Embryonic facial prominence (tissue), 1 donor: ENCODE results near the gene ARHGEF17.

Experiments
- DNase-seq: peaks from one replicate; pipeline ENCODE4 v3.0.0-alpha.2; 2016; ENCODE audit errors: extremely low spot score

Gene ARHGEF17

DNA sequence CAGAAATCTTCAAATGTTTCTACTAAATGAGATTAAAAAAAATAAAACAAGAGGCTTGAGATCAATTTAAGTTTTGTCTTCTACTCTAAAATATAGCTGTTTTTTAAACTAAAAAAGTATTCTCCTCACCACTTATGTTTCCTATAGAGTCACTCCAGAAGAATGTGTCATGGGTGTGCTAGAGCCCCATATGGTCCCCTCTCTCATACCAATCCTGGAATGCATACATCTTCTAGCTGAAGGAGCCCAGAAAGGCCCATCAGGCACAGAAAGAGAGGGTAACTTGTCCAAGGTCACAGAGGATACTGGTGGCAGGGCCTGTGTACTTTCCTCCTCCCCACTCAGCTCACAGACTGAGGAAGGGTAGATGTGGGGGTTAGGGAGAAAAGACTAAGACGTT, 102.6 kb downstream of the ARHGEF17 start:
- no peak for DNase-seq

DNA sequence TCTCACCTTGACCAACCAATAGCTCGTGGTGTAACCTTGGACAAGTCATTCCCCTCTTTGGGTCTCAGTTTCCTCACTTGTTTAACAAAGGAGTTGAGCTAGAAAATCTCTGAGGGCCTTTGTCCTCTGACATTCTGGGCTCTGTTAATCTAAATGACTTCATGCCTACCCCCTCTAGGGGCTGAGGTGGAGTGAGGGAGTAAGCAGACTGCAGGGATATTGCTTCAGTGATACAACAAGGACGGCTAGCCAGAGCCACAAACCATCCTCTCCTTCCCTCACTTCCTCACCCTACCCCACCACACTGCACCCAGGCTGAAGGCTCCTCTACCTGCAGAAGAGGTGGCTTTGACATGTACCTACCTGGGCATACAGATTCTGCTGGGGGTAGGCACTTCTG, 103.0 kb downstream of the ARHGEF17 start:
- DNase-seq = no peak

DNA sequence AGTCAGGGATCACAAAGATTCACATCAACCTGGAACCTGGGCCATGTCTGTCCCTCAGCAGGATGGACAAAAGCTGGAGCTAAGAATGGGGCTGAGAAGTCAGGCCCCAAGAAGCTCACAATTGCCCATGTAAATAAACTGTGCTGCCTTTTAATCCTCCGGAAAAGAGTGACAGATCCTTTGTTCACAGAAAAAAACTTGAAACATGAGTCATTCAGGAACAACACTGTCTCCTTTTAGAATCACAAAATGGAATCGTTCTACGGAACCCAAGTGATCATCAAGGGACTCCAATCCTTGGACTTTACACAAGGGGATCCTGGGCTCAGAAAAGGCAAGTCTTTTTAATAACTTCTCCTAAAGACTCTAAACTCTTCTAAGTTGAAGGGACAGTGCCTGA, 104.2 kb downstream of the ARHGEF17 start:
- no peak for DNase-seq

DNA sequence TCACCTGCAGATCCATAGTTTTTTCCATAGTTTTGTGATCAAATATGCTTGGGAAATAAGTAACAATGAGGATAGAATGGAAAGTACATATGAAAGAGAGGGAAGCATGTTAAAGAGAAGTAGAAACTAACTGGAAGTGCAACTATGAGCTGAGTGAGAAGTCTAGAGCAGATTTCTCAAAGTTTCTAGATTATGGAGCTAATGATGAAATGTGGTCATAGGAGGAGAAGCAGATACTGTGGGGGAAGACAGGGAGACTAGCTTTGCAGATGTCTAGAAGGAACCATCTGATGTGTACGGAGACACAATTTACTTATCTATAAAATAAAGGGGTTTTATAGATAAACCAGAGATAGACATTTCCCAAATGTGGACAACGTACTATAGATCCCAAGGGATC, 105.2 kb downstream of the ARHGEF17 start:
- DNase-seq = no peak

DNA sequence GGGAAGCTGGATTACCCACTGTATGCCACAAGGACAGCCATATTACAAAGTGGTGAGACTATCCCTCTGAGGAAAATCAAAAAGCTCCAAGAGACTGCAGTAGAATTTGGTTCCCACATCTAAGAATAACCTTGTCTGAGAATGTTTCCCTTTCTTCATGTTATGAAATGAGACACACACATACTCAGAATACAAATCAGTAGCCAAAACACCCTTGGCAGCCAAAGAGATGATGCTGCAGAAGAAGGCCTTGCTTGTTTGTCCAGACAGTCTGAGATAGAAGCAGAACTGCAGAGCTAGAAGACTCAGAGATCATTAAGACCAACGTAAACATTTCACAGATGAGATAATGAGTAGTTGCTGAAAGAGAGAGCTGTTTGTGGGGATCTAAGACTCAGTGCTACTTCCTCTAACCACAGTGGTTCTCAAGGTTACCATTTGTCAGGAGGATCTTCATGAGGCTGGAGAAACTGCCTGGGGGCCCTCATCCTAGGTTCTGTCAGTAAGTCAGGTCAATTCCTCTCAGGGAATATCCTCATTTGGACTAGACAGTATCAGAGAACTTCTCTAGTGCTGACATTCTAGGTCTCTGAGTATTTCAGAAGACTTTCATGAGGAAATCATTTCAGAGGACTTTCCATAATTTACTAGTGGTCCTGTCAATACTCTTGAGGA, 107.0 kb downstream of the ARHGEF17 start:
- no peak for DNase-seq

DNA sequence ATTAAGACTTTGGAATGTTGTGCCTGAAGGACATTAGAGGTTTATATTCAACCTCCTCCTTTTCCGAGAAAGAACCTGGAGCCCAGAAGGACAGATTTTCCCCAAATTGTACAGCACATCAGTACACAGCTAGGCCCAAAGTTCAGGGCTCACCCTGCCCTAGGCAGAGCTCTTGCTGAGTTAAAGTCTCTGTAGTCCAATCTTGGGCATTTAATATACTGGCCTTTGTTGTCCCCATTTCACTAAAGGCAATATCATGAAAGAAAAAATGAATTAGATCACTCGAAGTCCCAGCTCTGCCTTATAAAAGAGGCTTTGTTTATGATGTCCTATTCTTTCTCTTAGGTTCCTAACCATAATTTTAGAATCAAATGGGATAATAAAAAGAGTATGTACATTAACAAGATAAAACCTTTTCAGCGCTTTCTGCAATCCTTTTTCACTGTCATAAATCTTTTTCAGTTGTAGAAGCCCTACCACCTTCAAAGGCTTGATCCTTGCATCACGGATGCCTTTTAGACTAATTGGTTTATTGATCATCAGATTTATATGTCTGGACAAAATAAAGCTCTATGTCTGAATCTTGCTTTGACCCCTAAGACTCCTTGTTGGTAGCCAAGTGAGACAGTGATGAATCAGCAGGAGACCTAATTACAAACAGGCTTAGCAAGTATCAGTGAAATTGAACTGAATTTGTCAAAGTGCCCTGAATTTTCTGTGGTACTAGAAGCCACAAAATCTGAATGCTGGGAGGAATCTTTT, 108.0 kb downstream of the ARHGEF17 start:
- DNase-seq = no peak

DNA sequence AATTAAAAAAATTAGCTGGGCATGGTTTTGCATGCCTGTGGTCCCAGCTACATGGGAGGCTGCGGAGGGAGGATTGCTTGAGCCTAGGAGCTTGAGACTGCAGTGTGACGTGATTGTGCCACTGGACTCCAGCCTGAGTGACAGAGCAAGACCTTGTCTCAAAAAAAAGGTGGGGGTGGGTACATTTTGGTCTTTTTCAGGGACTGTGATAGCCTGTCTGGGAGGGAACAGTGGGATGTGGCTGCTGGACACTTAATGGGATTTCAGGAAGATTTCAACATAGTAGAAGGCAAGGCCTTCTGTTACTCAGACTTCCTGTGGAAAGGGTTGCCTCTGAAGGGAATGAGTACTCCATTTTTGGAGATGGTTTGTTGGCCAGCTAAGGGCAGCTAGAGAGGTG, 108.7 kb downstream of the ARHGEF17 start:
- no peak for DNase-seq
